Lower leg skin (tissue), 4 donors: ENCODE data around the gene MYO10. TPM values are rescaled to one million over a fixed set of nuclear protein-coding genes. Genes with fewer than 3 reads are reported as not detected.
"Not testable (repeated sequence)": the region's sequence is repeated elsewhere in the genome, so short reads cannot be mapped to it uniquely, and the experiment has no call there.

Experiments used
- DNase-seq, 2 donors: peaks; one replicate each; pipeline ENCODE4 v3.0.0-alpha.2; 2019; ENCODE audit warnings: low spot score in 2 of 2
- H3K4me3 ChIP-seq: fragments of 200-600 bp; sonication (generic); 2 replicates; pipeline ENCODE4 v1.5.1; 2017; ENCODE audit warnings: mild to moderate bottlenecking, low read depth; ENCODE audit not compliant: poor library complexity, severe bottlenecking
- CTCF ChIP-seq, 3 donors: fragments of 450-650 bp; IDR thresholded peaks; one replicate each; pipeline ENCODE4 v1.5.1; 2016; ENCODE audit warnings: antibody characterized with exemption in 3 of 3, mild to moderate bottlenecking in 3 of 3, moderate library complexity in 2 of 3
- POLR2A ChIP-seq, 2 donors: fragments of 450-650 bp; IDR thresholded peaks; one replicate each; pipeline ENCODE4 v1.6.1; 2016 to 2017; ENCODE audit warnings: antibody characterized with exemption in 2 of 2, mild to moderate bottlenecking in 1 of 2, moderate library complexity in 1 of 2
- WGBS, 2 donors: methylation state at CpG; one replicate each; pipeline ENCODE4 v1.1.5; 2018; 5-methylcytosine and 5-hydroxymethylcytosine counted together
- intact Hi-C: fragments of 100-400 bp; cut with DNase I; formaldehyde crosslinking; loops from one replicate; pipeline ENCODE4 v1.15.0; 2023; ENCODE audit warnings: low total_unique reads
- total RNA-seq, 4 donors: library from RNA; depleted of rRNA; stranded (reverse); fragments of >200 nt; gene quantifications; one replicate each; pipeline ENCODE4 v1.1.0, GENCODE V29; 2016

The MYO10 gene
- total RNA-seq, 4 donors from 2014 or later = 34.7 to 57.4 (median 47.3) TPM

DNA sequence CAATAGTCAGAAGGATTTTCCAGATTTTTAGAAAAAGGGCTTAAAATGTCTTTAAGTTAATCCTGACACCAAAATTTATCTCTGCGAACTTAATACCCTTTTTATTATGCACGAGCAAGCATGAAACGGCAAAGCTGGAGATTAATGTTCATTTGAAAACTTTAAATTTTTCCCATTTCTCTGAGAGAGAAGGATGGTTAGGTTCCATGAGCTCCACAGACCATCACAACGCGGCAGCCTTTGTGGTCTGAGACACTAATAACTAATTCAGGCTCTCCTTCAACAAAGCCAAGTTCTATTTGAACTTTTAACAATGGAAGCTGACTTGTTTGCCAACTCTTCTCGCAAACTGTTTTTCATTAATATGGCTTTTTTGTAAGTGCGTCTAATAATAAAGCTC is 94.7 kb downstream of the MYO10 start:
- 44 to 49% methylated on average over 7 of the region's 7 CpGs for WGBS, 2 donors
- H3K4me3 ChIP-seq = no peak overlapping the region
- TF ChIP-seq CTCF (IDR thresholded peaks at IDR 0.05) (no peak), POLR2A (IDR thresholded peaks at IDR 0.05) (no peak)
- DNase-seq = no peak
- intact Hi-C loops = no loop called here

DNA sequence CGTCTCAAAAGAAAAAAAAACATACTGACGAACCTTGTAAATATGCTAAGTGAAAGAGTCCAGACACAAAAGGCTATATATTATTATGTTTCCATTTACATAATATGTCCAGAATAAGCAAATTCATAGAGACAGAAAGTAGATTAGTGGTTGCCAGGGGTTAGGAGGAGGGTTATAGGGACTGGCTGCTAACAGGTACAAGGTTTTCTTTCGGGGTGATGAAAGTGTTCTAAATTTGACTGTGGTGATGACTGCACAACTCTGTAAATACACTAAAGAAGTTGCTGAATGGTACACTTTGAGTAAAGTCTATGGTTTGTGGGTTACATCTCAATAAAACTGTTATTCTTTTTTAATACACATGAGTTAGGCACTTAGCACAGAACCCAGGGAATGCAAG is 98.8 kb downstream of the MYO10 start:
- intact Hi-C loops = no loop called here
- 78 to 97% methylated on average over 3 of the region's 3 CpGs for WGBS, 2 donors

DNA sequence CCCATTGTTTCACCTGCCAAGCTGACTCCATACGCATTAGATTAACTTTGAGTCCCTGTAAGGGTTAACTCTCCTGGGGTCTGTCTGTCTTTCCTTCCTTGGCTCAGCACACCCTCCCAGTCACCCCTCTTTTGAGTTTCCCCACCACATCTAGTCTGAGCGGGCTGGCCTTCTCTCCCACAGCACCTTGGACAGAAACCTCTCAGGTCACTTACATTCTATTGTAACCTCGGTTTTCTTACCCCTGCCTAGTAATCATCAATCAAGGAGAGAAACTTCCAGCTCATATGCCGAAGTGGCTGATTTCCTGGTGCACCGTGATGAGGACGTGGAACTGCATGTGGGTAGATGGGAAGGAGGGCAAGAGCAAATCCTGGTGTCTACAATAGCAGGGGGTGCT is 102.1 kb downstream of the MYO10 start:
- 82 to 88% methylated on average over 6 of the region's 6 CpGs for WGBS, 2 donors
- no peak overlapping the region for H3K4me3 ChIP-seq
- no peak for TF ChIP-seq CTCF (IDR thresholded peaks at IDR 0.05)
- no peak for TF ChIP-seq POLR2A (IDR thresholded peaks at IDR 0.05)
- intact Hi-C loops = no loop called here
- DNase-seq = no peak

More for the DNA sequence above, 98.8 kb downstream of the MYO10 start:
- no peak overlapping the region for H3K4me3 ChIP-seq
- TF ChIP-seq POLR2A (IDR thresholded peaks at IDR 0.05) (no peak), CTCF (IDR thresholded peaks at IDR 0.05) (no peak)
- no peak for DNase-seq

- intact Hi-C loops, DNase-seq, H3K4me3 ChIP-seq: not testable (repeated sequence)
- WGBS, 2 donors = 94 to 96% methylated on average over 7 of the region's 7 CpGs
These were observed 104.8 kb downstream of the MYO10 start for GRCh38 chr5:16831326-16831725.

GRCh38 chr5:16827755-16828154 is 108.3 kb downstream of the MYO10 start:
- H3K4me3 ChIP-seq = no peak overlapping the region
- TF ChIP-seq CTCF (IDR thresholded peaks at IDR 0.05) = no peak
- TF ChIP-seq POLR2A (IDR thresholded peaks at IDR 0.05) = no peak
- no peak for DNase-seq
- intact Hi-C loops = no loop called here
- 83 to 91% methylated on average over 8 of the region's 8 CpGs for WGBS, 2 donors

- intact Hi-C loops = no loop called here
- 41 to 53% methylated on average over 15 of the region's 15 CpGs for WGBS, 2 donors
- no peak for DNase-seq
- TF ChIP-seq POLR2A (IDR thresholded peaks at IDR 0.05) = no peak
- no peak overlapping the region for H3K4me3 ChIP-seq
These were observed 109.5 kb downstream of the MYO10 start for GRCh38 chr5:16826379-16827125.
